ENCODE data around the gene MAST4.

- TF ChIP-seq SNAPC5 (CRISPR knock-in tag; IDR thresholded peaks at IDR 0.05; ENCODE audit: borderline replicate concordance) (no peak), CTCF (CRISPR knock-in tag; IDR thresholded peaks at IDR 0.05) (no peak), CREM (IDR thresholded peaks at IDR 0.05) (no peak), CREM (CRISPR knock-in tag; IDR thresholded peaks at IDR 0.05) (no peak), ZNF740 (CRISPR knock-in tag; IDR thresholded peaks at IDR 0.05) (no peak), ESRRA (CRISPR knock-in tag; IDR thresholded peaks at IDR 0.05; ENCODE audit: low read depth) (no peak)
- TF ChIP-seq, protein P1, sequence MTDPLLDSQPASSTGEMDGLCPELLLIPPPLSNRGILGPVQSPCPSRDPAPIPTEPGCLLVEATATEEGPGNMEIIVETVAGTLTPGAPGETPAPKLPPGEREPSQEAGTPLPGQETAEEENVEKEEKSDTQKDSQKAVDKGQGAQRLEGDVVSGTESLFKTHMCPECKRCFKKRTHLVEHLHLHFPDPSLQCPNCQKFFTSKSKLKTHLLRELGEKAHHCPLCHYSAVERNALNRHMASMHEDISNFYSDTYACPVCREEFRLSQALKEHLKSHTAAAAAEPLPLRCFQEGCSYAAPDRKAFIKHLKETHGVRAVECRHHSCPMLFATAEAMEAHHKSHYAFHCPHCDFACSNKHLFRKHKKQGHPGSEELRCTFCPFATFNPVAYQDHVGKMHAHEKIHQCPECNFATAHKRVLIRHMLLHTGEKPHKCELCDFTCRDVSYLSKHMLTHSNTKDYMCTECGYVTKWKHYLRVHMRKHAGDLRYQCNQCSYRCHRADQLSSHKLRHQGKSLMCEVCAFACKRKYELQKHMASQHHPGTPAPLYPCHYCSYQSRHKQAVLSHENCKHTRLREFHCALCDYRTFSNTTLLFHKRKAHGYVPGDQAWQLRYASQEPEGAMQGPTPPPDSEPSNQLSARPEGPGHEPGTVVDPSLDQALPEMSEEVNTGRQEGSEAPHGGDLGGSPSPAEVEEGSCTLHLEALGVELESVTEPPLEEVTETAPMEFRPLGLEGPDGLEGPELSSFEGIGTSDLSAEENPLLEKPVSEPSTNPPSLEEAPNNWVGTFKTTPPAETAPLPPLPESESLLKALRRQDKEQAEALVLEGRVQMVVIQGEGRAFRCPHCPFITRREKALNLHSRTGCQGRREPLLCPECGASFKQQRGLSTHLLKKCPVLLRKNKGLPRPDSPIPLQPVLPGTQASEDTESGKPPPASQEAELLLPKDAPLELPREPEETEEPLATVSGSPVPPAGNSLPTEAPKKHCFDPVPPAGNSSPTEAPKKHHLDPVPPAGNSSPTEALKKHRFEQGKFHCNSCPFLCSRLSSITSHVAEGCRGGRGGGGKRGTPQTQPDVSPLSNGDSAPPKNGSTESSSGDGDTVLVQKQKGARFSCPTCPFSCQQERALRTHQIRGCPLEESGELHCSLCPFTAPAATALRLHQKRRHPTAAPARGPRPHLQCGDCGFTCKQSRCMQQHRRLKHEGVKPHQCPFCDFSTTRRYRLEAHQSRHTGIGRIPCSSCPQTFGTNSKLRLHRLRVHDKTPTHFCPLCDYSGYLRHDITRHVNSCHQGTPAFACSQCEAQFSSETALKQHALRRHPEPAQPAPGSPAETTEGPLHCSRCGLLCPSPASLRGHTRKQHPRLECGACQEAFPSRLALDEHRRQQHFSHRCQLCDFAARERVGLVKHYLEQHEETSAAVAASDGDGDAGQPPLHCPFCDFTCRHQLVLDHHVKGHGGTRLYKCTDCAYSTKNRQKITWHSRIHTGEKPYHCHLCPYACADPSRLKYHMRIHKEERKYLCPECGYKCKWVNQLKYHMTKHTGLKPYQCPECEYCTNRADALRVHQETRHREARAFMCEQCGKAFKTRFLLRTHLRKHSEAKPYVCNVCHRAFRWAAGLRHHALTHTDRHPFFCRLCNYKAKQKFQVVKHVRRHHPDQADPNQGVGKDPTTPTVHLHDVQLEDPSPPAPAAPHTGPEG (CRISPR knock-in tag; IDR thresholded peaks at IDR 0.05), result no peak
Measured at GRCh38 chr5:66717455-66718373, 121.5 kb downstream of the MAST4 start.

Measured in HepG2 (cell line).